IPS-NIHi11 (cell line): ENCODE data around the gene CNTNAP2.

Source experiments
- DNase-seq: peaks from one replicate; pipeline ENCODE4 v3.0.0; 2012; ENCODE audit warnings: mixed read lengths, low spot score

The CNTNAP2 gene

DNA sequence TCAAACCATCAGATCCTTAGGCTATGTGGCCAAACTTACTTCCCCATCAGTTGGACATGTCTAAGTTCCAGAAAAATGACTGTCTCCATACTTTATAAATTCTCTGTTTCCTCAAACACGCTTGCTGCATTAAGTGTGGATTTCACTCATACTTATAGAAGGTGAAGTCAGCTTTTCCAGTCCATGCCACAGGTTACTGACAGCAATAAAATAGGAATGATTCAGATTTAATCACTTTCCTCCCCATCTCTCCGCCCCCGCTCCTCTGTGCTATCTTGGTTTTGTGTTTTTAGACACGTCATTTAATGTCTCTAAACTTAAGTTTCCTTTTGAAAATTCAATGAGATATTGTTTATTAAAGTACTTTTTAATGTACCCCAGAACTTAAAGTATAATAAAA, 1376.0 kb downstream of the CNTNAP2 start:
- DNase-seq: no peak

DNA sequence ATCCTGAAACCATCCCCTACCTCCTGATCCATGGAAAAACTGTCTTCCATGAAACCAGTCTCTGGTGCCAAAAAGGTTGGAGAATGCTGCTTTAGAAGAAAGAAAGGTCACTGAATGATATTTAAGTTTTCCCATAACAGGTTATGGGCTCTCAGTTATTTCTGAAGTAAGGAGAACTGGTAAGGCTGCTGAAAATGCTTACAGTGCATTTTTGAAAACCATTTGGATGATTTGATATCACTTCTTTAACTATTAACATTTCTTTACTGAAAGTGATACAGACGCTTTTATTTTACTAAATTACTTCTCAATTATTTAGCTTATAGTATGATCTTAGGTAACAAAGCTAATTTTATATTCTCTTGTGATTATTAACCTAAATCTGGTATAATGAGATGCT, 1379.6 kb downstream of the CNTNAP2 start:
- no peak for DNase-seq

DNA sequence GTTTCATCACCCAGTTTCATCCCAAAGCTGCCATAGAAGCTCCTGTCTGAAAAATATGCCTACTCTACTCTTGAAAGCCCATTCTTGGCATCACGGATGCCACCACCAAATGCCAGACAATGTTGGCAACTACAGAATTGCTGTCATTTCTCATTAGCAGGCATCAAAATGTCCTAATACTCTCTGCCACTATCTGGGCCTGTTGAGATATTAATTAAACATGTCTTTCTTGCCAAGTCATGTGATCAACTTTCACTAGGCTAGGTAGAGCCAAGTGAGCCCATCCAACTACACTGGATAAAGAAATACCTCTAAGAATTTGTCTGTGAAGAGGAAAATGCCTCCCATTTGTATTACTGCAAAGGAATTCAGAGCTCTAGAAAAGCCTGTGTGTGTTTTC, 1380.6 kb downstream of the CNTNAP2 start:
- DNase-seq: no peak

DNA sequence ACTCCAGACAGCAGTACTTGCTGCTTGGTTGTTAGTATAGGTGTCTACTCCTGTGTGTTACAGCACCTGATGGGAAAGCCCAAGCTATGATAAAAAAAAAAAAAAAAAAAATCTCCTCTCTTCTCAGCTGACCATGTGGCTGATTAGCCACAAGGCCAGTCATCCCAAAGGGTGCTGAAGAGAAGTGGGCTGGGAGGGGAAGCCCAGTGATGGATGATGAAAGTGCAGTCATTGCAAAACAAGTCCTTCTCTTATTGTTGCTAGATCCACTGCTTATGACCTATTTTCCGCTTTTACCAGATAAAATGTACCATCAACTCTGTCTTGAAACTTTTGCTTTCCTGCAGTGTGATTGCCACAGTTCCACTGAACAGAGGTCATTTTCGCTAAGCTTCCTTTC, 1381.5 kb downstream of the CNTNAP2 start:
- DNase-seq: no peak

DNA sequence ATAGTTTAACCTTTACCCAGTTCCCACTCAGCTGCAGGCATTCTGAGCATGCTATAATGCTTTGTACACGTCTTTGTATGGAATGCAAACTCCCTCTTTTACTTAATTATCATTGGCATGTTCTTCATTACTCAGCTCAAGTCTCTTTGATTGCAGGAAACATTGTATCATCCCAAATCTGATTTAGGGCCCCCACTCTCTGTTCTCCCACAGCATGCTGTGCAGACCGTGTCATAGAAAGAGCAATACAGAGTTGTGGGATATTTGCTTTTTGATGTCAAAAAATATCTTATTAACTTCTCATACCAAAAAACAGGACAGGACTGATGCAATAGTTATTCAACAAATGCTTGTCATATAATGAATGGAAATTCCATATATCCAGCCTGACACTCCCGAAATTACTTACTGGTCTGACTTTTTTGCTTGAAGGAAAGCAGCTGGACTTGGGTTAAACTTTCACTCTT, 1392.5 kb downstream of the CNTNAP2 start:
- DNase-seq: no peak

DNA sequence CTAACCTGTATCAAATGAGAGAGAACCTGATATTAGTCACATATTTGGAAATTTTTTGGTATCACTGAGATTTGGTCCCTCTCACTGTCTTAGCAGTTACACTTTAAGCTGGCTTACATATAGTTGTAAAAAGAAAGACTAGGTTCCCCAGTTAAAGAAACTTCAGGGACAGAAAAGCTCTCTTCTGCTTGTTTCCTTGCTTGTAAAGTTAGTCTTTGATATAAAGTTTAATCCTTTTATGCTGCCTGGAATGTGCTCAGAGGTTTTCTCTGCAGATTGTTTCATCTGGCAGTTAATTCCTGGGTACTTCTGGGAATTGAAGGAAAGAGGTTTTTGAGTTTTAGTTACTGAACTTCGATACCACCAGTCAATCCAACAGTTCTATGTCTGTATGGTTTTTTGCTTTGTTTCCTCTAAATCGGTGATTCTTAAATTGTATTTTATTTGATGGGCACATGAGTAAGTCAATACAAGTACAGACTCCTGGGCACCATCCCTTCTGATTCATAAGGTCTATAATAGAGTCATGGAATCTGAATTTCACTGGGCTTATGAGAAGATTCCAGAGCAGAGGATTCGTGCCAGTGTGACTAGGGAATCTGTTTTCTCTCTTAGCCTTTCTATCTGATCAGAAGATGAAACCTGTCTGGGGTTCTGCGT, 1393.1 kb downstream of the CNTNAP2 start:
- DNase-seq: no peak

DNA sequence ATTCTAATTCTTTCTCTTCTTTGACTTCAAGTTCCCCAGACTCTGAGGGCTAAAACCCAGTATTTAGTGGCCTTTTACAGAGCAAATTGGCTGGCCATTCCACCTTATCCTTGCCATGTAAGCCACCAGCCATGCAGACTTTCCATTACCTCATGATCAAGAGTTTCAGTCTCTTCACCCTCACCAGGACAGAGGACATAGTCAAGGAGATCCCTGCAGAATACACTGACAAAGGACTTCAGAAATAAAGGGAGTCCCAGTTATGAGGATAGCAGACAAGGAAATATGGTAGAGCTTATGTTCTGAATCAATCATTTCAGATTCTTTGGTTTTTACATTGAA, 1393.6 kb downstream of the CNTNAP2 start:
- no peak for DNase-seq

DNA sequence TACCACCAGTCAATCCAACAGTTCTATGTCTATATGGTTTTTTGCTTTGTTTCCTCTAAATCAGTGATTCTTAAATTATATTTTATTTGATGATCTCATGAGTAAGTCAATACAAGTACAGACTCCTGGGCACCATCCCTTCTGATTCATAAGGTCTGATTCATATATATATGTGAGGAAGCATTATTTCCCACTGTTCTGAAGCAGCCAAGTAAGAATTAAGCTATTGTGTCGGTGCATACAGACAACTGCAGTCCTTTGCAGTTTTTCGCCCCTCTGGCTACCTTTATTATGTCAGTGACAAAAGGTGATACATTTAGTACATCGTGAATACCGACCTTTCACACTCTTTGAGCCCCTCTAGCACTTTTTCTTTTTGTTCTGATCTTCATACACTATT, 1394.3 kb downstream of the CNTNAP2 start:
- no peak for DNase-seq

DNA sequence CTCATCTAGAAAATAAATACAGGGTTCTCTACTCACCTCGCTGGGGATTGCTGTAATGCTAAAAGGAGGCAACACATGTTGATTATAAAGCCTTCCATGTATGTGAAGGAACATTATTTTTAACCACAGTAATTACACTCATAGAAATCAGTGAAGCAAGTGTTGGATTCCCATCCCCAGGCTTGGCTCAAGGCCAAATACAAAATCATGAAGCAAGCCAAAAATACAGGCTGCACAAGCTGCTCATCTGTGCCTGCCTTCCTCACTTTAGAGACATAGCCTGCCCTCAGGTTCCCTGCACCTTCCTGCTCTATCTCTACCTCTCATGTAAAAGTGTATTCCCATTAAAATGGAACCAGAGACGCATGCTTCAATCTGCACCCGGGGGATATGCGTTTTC, 1396.8 kb downstream of the CNTNAP2 start:
- DNase-seq: no peak

DNA sequence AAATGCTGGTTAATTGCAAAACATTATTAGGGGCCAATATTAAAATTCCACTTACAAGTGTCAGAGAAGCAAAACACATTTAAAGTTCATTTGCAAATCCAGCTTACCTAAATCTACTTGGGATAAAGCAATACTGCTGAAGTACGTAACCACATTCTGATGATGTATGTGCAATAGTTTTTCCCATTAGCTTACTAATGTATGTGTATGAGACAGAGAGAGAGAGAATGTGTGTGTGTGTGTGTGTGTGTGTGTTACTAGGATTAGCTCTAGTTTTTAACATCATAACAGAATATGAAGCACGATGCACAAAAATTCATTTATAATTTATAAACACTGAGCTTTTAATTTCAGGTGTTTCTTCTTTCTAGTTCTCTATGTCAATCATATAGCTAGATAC, 1399.8 kb downstream of the CNTNAP2 start:
- no peak for DNase-seq

DNA sequence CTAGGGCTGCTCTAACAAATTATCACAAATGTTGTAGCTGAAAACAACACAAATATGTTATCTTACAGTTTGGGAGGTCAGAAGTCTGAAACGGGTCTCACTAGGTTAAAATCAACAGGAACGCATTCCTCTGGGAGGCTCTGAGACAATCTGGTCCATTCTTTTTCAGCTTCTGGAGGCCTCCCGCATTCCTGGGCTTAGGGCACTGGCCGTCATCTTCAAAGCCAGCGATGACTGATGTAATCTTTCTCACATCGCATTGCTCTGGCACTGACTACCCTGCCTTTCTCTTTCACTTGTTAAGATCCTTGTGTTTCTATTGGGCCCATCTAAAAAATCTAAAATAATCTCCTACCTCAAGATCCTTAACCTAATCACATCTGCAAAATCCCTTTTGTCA, 1402.5 kb downstream of the CNTNAP2 start:
- DNase-seq: peak; percentile 55

DNA sequence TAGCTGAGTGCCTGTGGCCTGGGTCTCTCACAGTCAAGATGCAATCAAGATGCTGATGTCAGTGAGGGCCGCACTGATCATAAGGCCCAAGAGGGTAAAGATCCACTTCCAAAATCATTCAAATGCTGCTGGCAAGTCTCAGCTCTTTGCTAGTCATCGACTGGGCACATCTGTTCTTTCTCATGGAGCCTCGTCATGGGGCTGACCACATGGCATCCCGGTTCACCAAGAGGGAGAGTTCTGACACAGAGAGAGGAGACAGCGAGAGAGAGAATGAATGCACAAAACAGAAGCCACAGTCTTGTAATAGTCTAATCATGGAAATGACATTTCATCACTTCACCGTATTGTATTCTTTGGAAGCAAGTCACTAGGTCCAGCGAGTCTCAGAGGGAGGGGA, 1406.5 kb downstream of the CNTNAP2 start:
- no peak for DNase-seq

DNA sequence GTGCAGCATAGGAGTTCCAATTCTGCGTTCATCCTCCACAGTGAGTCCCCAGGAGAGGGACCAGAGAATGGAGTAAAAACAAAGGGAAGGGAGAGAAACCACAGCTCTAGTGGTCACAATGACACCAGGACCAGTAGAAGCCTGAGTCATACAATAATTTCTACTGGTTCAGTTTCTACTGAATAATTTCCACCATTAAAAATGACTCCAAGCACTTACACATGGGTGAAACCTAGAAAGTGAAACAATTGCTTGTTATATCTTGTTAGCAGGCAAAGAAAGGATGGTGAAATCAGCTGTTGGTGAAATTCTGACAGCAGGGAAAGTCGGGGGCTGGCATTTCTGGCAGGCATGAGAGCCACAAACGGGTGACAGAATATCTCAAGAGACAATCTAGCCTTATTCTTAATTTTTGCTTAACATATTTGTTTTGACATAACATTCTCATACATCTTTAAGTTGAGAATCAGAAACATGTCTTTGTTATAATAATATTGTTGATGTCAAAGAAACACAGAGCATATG, 1408.2 kb downstream of the CNTNAP2 start:
- no peak for DNase-seq

DNA sequence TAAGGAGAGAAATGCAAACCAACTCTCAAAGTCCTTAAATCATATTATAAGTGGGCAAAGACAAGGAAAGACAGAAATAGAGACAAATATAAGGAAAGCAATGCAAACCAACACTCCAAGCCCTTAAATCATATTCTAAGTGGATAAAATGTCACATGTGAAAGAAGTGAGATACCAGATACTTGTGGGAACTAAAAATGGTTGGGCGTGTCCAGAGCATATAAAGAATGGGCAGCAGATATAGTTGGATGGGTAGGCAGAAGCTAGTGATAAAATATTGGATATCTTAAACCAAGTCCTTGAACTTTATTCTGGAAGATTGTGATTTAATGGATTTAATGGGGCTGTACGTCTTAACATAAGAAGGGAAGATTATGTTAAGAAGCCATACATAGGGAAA, 1408.7 kb downstream of the CNTNAP2 start:
- no peak for DNase-seq

DNA sequence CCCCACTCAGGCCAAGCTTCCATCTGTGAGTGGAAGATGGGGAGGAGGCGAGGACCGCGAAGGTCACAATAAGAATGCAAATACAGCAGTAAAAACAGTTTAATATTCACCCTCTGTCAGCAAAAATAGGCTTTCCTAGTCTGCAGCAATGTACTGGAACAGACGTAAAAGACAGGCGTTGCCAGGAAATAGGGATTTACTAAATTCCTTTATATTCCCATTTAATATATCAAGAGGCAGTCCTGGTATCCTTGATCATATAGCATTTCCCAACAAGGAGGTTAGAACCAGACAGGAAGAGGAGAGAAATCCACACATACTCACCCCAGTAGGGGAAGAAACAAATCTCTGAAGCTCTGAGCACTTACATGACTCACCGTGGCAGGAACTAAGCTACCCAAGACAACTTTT, 1419.1 kb downstream of the CNTNAP2 start:
- no peak for DNase-seq

DNA sequence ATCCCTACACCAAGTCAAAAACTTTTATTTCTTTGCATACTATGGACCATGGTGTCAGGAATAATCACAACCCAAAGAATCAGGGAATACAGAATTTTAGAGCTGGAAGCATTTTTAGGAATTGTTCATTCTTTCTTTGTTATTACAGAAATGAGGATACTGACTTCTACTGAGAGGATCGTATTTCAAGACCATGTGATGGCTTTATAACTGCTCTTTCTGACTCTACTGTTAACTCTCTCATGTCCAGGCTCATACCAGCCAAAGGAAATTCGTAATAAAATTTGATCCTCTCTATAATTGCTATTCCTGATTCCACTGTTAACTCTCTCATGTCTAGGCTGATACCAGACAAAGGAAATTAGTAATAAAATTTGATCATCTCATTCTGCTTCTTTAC, 1423.1 kb downstream of the CNTNAP2 start:
- no peak for DNase-seq

DNA sequence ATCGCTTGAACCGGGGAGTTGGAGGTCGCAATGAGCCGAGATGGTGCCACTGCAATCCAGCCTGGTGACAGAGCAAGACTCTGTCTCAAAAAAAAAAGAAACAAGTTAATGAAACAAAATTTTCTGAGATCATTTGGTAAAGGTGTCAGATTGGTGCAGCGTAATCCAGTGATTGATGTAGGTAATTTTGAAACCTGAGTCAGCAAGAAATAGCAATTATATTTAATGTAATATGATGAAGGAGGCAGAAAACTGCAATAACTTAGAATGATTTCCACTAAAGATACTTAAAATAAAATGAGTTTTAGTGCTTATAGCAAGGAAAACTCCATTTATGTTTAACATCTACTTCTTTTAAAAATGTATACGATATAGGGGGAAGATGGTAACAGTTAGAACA, 1424.1 kb downstream of the CNTNAP2 start:
- DNase-seq: no peak

DNA sequence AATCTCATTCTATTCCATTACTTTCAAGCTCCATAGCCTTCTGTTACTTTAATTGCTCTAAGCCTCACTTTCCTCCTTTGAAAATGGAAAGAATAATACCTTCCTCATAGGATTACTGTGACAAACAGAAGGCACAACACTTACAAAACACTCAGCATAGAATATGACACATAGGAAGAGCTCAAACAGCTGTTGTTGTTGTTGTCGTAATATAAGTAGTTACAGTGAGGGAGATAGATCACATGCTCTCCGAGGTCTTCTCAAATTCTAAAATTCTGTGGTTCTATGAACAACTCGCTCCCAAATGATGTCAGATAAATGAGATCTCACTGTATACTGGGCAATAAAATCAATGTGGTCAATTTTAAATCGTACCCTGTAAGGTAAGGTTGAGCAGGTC, 1424.7 kb downstream of the CNTNAP2 start:
- no peak for DNase-seq

DNA sequence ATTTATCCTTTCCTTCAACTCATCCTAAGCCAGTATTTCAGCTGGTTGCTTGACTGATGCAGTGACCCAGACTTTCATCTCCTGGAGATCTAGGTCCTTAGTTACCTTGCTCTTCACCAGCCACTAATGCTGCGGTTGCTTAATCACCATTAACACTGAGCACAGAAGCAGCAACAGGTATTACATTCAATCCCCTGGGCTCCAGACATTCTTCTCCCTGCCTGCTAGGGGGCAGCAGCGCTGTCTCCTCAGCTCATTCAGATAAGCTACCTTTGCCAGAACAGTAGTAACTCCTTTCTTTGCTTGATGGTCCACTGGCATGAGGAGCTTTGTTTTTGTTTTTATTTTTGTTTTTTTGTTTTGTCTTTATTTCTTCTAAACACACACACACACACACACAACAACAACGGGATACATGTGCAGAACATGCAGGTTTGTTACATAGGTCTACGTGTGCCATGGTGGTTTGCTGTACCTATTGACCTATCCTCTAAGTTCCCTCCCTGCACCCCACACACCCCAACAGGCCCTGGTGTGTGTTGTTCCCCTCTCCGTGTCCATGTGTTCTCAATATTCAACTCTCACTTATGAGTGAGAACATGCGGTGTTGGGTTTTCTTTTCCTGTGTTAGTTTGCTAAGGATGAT, 1430.8 kb downstream of the CNTNAP2 start:
- DNase-seq: peak; percentile 37

DNA sequence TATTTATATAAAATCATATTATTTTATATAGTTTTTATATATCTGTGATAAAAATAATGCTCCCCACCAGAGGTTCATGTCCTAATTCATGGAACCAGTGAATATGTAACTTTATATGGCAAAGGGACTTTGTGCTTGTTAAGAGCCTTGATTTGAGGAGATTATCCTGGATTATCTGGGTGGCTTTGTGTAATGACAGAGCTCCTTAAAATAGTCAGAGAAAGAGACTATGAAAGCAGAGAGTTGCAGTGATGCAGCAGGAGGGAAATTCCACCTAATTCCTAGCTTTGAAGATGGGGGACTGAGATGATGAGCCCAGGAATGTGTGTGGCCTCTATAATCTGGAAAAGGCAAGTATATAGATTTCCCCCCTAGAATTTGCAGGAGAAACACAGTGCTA, 1439.7 kb downstream of the CNTNAP2 start:
- no peak for DNase-seq

DNA sequence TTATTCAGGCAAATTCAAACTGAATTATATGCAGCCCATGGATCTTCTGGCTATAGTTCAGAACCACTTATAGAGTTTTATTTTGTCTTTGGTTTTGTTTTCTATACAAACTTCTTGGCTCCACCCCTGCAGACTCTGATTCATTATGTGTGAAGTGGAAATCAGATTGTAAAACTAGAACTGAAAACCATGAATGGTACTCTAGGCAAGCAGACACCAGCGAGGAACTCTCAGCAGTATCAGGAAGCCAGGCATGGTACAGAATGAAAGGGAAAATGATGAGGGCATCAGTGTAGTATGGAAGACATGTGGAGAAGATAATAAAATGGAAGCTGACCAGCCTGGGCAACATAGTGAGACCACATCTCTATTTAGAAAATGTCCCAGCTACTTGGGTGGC, 1447.1 kb downstream of the CNTNAP2 start:
- no peak for DNase-seq

DNA sequence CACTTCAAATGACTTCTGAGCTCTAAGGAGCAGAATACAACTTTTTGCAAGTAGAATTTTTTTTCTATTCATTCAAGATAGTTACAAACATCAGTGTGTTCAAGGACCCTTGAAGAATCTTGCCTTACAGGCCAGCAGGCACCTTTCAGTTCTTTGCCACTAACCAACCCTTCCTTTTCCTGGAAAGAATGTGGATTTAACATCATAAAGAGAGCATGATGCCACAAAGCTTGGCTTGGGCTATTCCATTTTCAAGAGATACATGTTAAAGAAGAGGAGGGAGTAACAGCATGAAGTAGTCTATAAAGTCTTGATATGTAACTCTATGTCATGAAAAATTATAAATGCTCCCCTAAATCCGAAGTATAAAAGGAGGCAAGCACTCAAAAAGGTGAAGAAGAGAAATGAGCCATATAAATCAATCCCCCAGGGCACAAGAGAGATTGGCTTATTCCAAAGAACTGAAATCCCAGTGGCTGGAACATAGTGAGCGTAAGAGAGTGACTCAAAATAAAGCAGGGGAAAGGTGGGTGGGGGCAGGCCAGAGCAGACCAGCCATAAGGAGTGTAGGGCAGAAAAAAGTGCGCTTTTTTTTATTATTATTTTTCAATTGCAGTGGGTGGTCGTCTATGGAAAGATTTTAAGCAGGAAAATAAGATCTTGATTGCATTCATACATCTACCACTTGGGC, 1448.3 kb downstream of the CNTNAP2 start:
- no peak for DNase-seq

DNA sequence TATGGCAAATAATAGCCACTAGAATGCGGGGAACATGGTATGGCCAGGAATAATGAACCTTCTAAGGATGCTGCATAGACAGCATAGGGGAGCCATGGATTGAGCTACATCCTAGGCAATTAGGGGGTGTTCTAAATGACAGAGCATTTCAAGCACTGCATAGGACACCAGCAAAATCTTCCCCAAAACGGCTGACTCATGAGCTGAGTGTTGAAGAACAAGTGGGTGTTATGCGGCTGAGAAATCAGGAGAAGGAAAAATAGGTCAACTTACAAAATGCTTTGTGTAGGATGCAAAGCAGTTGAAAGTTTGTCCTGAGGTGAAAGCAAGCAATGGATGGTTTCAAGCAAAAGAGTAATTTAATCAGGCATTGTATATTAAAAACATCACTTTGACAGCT, 1450.4 kb downstream of the CNTNAP2 start:
- DNase-seq: no peak
